OCI-LY1 (cell line): Measurements from ENCODE around the gene SMLR1.

Source experiments
- H2AFZ ChIP-seq: fragments of 200-600 bp; sonication (generic), shearing (Covaris generic); 2 replicates; pipeline ENCODE4 v1.6.0; 2014; ENCODE audit warnings: antibody characterized with exemption, mild to moderate bottlenecking, low read length
- H3F3A ChIP-seq: fragments of 200-600 bp; sonication (generic), shearing (Covaris generic); 2 replicates; pipeline ENCODE4 v1.6.0; 2014; ENCODE audit warnings: mild to moderate bottlenecking, antibody characterized with exemption, low read length, moderate library complexity; ENCODE audit not compliant: insufficient read depth
- H3K27ac ChIP-seq: fragments of 200-600 bp; sonication (generic); 2 replicates; pipeline ENCODE4 v1.5.1; 2014; ENCODE audit warnings: low read length, mixed run types, mild to moderate bottlenecking, low read depth; ENCODE audit not compliant: poor library complexity, severe bottlenecking
- H3K27me3 ChIP-seq: fragments of 200-600 bp; sonication (generic); 2 replicates; pipeline ENCODE4 v1.6.0; 2014; ENCODE audit warnings: antibody characterized with exemption, mild to moderate bottlenecking, low read length, moderate library complexity; ENCODE audit not compliant: insufficient read depth
- H3K36me3 ChIP-seq: fragments of 200-600 bp; sonication (generic); 2 replicates; pipeline ENCODE4 v1.6.1; 2014; ENCODE audit warnings: mild to moderate bottlenecking, antibody characterized with exemption, low read length, moderate library complexity, mixed read lengths; ENCODE audit not compliant: insufficient read depth
- H3K4me1 ChIP-seq: fragments of 200-600 bp; sonication (generic); 2 replicates; pipeline ENCODE4 v1.5.1; 2014; ENCODE audit warnings: mild to moderate bottlenecking, low read length, moderate library complexity; ENCODE audit not compliant: insufficient read depth, severe bottlenecking
- H3K4me2 ChIP-seq: fragments of 200-600 bp; sonication (generic), shearing (Covaris generic); 2 replicates; pipeline ENCODE4 v1.6.1; 2014; ENCODE audit warnings: low read length
- H3K4me3 ChIP-seq: fragments of 200-600 bp; sonication (generic); 2 replicates; pipeline ENCODE4 v1.5.1; 2014; ENCODE audit warnings: low read length, low read depth, mild to moderate bottlenecking, mixed read lengths; ENCODE audit not compliant: poor library complexity, severe bottlenecking
- H3K79me2 ChIP-seq: fragments of 200-600 bp; shearing (Covaris generic); 2 replicates; pipeline ENCODE4 v1.6.1; 2016; ENCODE audit warnings: mixed run types, low read length, mixed read lengths; ENCODE audit not compliant: insufficient read depth
- H3K9ac ChIP-seq: fragments of 200-600 bp; sonication (generic), shearing (Covaris generic); 2 replicates; pipeline ENCODE4 v1.6.1; 2014; ENCODE audit warnings: mild to moderate bottlenecking, low read length, mixed read lengths
- H3K9me2 ChIP-seq: fragments of 200-600 bp; sonication (generic), shearing (Covaris generic); 2 replicates; pipeline ENCODE4 v1.6.1; 2014; ENCODE audit warnings: low read depth, mild to moderate bottlenecking, low read length, mixed read lengths
- H3K9me3 ChIP-seq: fragments of 200-600 bp; shearing (Covaris generic); 2 replicates; pipeline ENCODE4 v1.6.1; 2014; ENCODE audit warnings: low read length, mixed read lengths
- H4K20me1 ChIP-seq: fragments of 200-600 bp; sonication (generic), shearing (Covaris generic); 2 replicates; pipeline ENCODE4 v1.6.0; 2016; ENCODE audit warnings: mild to moderate bottlenecking, low read length; ENCODE audit not compliant: insufficient read depth
- CTCF ChIP-seq: fragments of 200-600 bp; sonication (generic), shearing (Covaris generic); IDR thresholded peaks from 2 replicates; pipeline ENCODE4 v1.5.1; 2017; ENCODE audit warnings: mild to moderate bottlenecking, antibody characterized with exemption, low read length, moderate library complexity, mixed read lengths
- EZH2 ChIP-seq: fragments of 200-600 bp; sonication (generic), shearing (Covaris generic); IDR thresholded peaks from 2 replicates; pipeline ENCODE4 v1.8.0; 2017; ENCODE audit warnings: borderline replicate concordance, mixed run types, mild to moderate bottlenecking, antibody characterized with exemption, low read length, moderate library complexity, mixed read lengths

Gene SMLR1

GRCh38 chr6:130847001-130847910, 20.1 kb downstream of the SMLR1 start:
- TF ChIP-seq CTCF (no peak), EZH2 (no peak)
- Histone ChIP-seq H3K9ac (no peak overlapping the region), H3K27me3 (no peaks in the 10 kb centered on the region), H2AFZ (no peak overlapping the region), H3K9me3 (no peaks in the 10 kb centered on the region), H3K4me2 (no peak overlapping the region), H3K9me2 (no peaks in the 10 kb centered on the region), H3K36me3 (no peaks in the 10 kb centered on the region), H3K4me1 (no peaks in the 10 kb centered on the region), H3F3A (no peaks in the 10 kb centered on the region), H3K27ac (no peak overlapping the region), H3K79me2 (no peaks in the 10 kb centered on the region), H4K20me1 (no peaks in the 10 kb centered on the region), H3K4me3 (no peak overlapping the region)

GRCh38 chr6:130848945-130849344, 21.7 kb downstream of the SMLR1 start:
- H3K4me3 ChIP-seq: no peak overlapping the region
- no peaks in the 10 kb centered on the region for H3K4me1 ChIP-seq
- no peak overlapping the region for H3K4me2 ChIP-seq

GRCh38 chr6:130849594-130849993, 22.4 kb downstream of the SMLR1 start:
- Histone ChIP-seq H3K9me3 (no peaks in the 10 kb centered on the region), H3K4me2 (no peak overlapping the region)

More at GRCh38 chr6:130848945-130849344, 21.7 kb downstream of the SMLR1 start:
- Histone ChIP-seq H3K36me3 (no peaks in the 10 kb centered on the region), H3K9me2 (no peaks in the 10 kb centered on the region), H2AFZ (no peak overlapping the region), H3F3A (no peaks in the 10 kb centered on the region), H4K20me1 (no peaks in the 10 kb centered on the region), H3K9ac (no peak overlapping the region), H3K27ac (no peak overlapping the region), H3K9me3 (no peaks in the 10 kb centered on the region), H3K27me3 (no peaks in the 10 kb centered on the region), H3K79me2 (no peaks in the 10 kb centered on the region)
- TF ChIP-seq EZH2 (no peak), CTCF (no peak)

More at GRCh38 chr6:130849594-130849993, 22.4 kb downstream of the SMLR1 start:
- no peak overlapping the region for H3K4me3 ChIP-seq
- no peaks in the 10 kb centered on the region for H3K4me1 ChIP-seq
- no peaks in the 10 kb centered on the region for H4K20me1 ChIP-seq
- no peak overlapping the region for H2AFZ ChIP-seq
- H3K27me3 ChIP-seq: no peaks in the 10 kb centered on the region
- H3K9me2 ChIP-seq: no peaks in the 10 kb centered on the region
- H3F3A ChIP-seq: no peaks in the 10 kb centered on the region
- no peaks in the 10 kb centered on the region for H3K36me3 ChIP-seq
- no peak overlapping the region for H3K27ac ChIP-seq
- H3K79me2 ChIP-seq: no peaks in the 10 kb centered on the region
- no peak for TF ChIP-seq EZH2
- TF ChIP-seq CTCF: no peak
- H3K9ac ChIP-seq: no peak overlapping the region
